ENCODE data around the gene PRR14. TPM values are rescaled to one million over a fixed set of nuclear protein-coding genes. Genes with fewer than 3 reads are reported as not detected.

Gene PRR14
- total RNA-seq, 1 donor from 2014 or later = 27.3 TPM

DNA sequence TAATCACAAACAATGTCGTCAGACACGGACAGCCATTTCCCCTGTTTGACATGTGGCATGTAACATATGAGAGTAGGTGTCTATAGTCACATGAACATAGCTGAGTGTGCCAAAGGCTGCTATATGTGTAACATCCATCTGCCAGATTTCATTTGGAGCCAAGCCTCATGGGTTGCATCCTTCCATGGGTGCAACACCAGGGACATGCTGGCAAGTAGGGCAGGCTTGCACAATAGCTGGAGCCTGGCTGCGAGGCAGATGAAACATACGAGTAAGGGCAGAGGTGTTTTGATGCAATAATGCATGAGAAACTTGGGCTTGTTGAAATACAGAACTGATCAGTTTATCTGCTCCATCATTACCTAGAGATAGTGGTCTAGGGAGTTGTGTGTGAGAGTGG lies 31.6 kb upstream of the PRR14 start:
- Histone ChIP-seq H3K9me3 (ENCODE audit: insufficient read depth, low read depth, low read length) (peaks cover 4% of the 10 kb centered on the region), H3K27me3 (ENCODE audit: insufficient read depth, low read length) (no peaks in the 10 kb centered on the region), H3K36me3 (ENCODE audit: insufficient read depth, low read length) (no peaks in the 10 kb centered on the region), H3K4me2 (ENCODE audit: low read length) (no peak overlapping the region), H4K20me1 (ENCODE audit: insufficient read depth, low read length) (no peaks in the 10 kb centered on the region), H3K79me2 (ENCODE audit: insufficient read depth, low read length) (no peaks in the 10 kb centered on the region), H3K4me3 (ENCODE audit: insufficient read depth, low read depth, low read length) (no peak overlapping the region), H3K27ac (ENCODE audit: low read depth, low read length) (no peak overlapping the region), H3K9ac (ENCODE audit: low read length) (no peak overlapping the region), H3K4me1 (ENCODE audit: insufficient read depth, low read length) (no peaks in the 10 kb centered on the region), H2AFZ (ENCODE audit: low read depth, low read length) (no peak overlapping the region)
- H3K36me3 Mint-ChIP-seq (ENCODE audit: low read depth, unreplicated experiment) = no peaks in the 10 kb centered on the region
- no peak for FAIRE-seq
- no peak for DNase-seq (ENCODE audit: low read depth)
- TF ChIP-seq, protein P1, sequence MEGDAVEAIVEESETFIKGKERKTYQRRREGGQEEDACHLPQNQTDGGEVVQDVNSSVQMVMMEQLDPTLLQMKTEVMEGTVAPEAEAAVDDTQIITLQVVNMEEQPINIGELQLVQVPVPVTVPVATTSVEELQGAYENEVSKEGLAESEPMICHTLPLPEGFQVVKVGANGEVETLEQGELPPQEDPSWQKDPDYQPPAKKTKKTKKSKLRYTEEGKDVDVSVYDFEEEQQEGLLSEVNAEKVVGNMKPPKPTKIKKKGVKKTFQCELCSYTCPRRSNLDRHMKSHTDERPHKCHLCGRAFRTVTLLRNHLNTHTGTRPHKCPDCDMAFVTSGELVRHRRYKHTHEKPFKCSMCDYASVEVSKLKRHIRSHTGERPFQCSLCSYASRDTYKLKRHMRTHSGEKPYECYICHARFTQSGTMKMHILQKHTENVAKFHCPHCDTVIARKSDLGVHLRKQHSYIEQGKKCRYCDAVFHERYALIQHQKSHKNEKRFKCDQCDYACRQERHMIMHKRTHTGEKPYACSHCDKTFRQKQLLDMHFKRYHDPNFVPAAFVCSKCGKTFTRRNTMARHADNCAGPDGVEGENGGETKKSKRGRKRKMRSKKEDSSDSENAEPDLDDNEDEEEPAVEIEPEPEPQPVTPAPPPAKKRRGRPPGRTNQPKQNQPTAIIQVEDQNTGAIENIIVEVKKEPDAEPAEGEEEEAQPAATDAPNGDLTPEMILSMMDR (IDR thresholded peaks at IDR 0.05; ENCODE audit: insufficient read depth, low read depth, low read length) = no peak
- TF ChIP-seq EZH2 (IDR thresholded peaks at IDR 0.05; ENCODE audit: insufficient read depth, low read length) = no peak
- no peaks in the 10 kb centered on the region for H3K4me1 Mint-ChIP-seq (ENCODE audit: low read depth, unreplicated experiment)
- peaks cover 7% of the 10 kb centered on the region for H3K9me3 Mint-ChIP-seq (ENCODE audit: unreplicated experiment)
- no peak overlapping the region for H3K4me3 Mint-ChIP-seq (ENCODE audit: unreplicated experiment)
- H3K27ac Mint-ChIP-seq (ENCODE audit: unreplicated experiment) = no peak overlapping the region
- H3K27me3 Mint-ChIP-seq (ENCODE audit: low read depth, unreplicated experiment) = peaks cover 17% of the 10 kb centered on the region

- no peak for FAIRE-seq
- no peak overlapping the region for H3K4me2 ChIP-seq (ENCODE audit: low read length)
- peaks cover 17% of the 10 kb centered on the region for H3K27me3 Mint-ChIP-seq (ENCODE audit: low read depth, unreplicated experiment)
These were observed 31.1 kb upstream of the PRR14 start for GRCh38 chr16:30619638-30620037.

GRCh38 chr16:30620169-30620568 lies 30.6 kb upstream of the PRR14 start:
- Histone ChIP-seq H4K20me1 (ENCODE audit: insufficient read depth, low read length) (no peaks in the 10 kb centered on the region), H3K79me2 (ENCODE audit: insufficient read depth, low read length) (no peaks in the 10 kb centered on the region)
- no peak for FAIRE-seq

More at GRCh38 chr16:30619638-30620037, 31.1 kb upstream of the PRR14 start:
- Mint-ChIP-seq H3K27ac (ENCODE audit: unreplicated experiment) (no peak overlapping the region), H3K4me1 (ENCODE audit: low read depth, unreplicated experiment) (no peaks in the 10 kb centered on the region), H3K36me3 (ENCODE audit: low read depth, unreplicated experiment) (no peaks in the 10 kb centered on the region), H3K9me3 (ENCODE audit: unreplicated experiment) (peaks cover 7% of the 10 kb centered on the region), H3K4me3 (ENCODE audit: unreplicated experiment) (no peak overlapping the region)
- Histone ChIP-seq H3K4me3 (ENCODE audit: insufficient read depth, low read depth, low read length) (no peak overlapping the region), H3K27me3 (ENCODE audit: insufficient read depth, low read length) (no peaks in the 10 kb centered on the region), H3K36me3 (ENCODE audit: insufficient read depth, low read length) (no peaks in the 10 kb centered on the region), H2AFZ (ENCODE audit: low read depth, low read length) (no peak overlapping the region), H4K20me1 (ENCODE audit: insufficient read depth, low read length) (no peaks in the 10 kb centered on the region), H3K9ac (ENCODE audit: low read length) (no peak overlapping the region), H3K27ac (ENCODE audit: low read depth, low read length) (no peak overlapping the region), H3K79me2 (ENCODE audit: insufficient read depth, low read length) (no peaks in the 10 kb centered on the region), H3K9me3 (ENCODE audit: insufficient read depth, low read depth, low read length) (peaks cover 4% of the 10 kb centered on the region), H3K4me1 (ENCODE audit: insufficient read depth, low read length) (no peaks in the 10 kb centered on the region)
- TF ChIP-seq, protein P1 (IDR thresholded peaks at IDR 0.05; ENCODE audit: insufficient read depth, low read depth, low read length) = no peak
- no peak for TF ChIP-seq EZH2 (IDR thresholded peaks at IDR 0.05; ENCODE audit: insufficient read depth, low read length)
- no peak for DNase-seq (ENCODE audit: low read depth)

More at GRCh38 chr16:30620169-30620568, 30.6 kb upstream of the PRR14 start:
- Histone ChIP-seq H3K9me3 (ENCODE audit: insufficient read depth, low read depth, low read length) (peaks cover 4% of the 10 kb centered on the region), H3K4me3 (ENCODE audit: insufficient read depth, low read depth, low read length) (no peak overlapping the region), H3K4me1 (ENCODE audit: insufficient read depth, low read length) (no peaks in the 10 kb centered on the region), H3K4me2 (ENCODE audit: low read length) (no peak overlapping the region), H3K9ac (ENCODE audit: low read length) (no peak overlapping the region), H3K27ac (ENCODE audit: low read depth, low read length) (no peak overlapping the region), H2AFZ (ENCODE audit: low read depth, low read length) (no peak overlapping the region), H3K27me3 (ENCODE audit: insufficient read depth, low read length) (no peaks in the 10 kb centered on the region), H3K36me3 (ENCODE audit: insufficient read depth, low read length) (no peaks in the 10 kb centered on the region)
- DNase-seq (ENCODE audit: low read depth) = no peak
- Mint-ChIP-seq H3K9me3 (ENCODE audit: unreplicated experiment) (peaks cover 7% of the 10 kb centered on the region), H3K36me3 (ENCODE audit: low read depth, unreplicated experiment) (no peaks in the 10 kb centered on the region), H3K4me3 (ENCODE audit: unreplicated experiment) (no peak overlapping the region), H3K4me1 (ENCODE audit: low read depth, unreplicated experiment) (no peaks in the 10 kb centered on the region), H3K27me3 (ENCODE audit: low read depth, unreplicated experiment) (peaks cover 17% of the 10 kb centered on the region), H3K27ac (ENCODE audit: unreplicated experiment) (no peak overlapping the region)
- TF ChIP-seq EZH2 (IDR thresholded peaks at IDR 0.05; ENCODE audit: insufficient read depth, low read length) = no peak
- TF ChIP-seq, protein P1 (IDR thresholded peaks at IDR 0.05; ENCODE audit: insufficient read depth, low read depth, low read length) = no peak

Measured in astrocyte (in vitro differentiated cells and primary cell).